Calu3 (cell line): ENCODE measurements around the gene KBTBD12. TPM values are rescaled to one million over a fixed set of nuclear protein-coding genes. Genes with fewer than 3 reads are reported as not detected.
"Not testable (repeated sequence)": the region's sequence is repeated elsewhere in the genome, so short reads cannot be mapped to it uniquely, and the experiment has no call there.

Experiments used
- BruUV-seq: library from RNA; stranded (reverse); fragments of 400-500 nt; replicated peaks from 2 replicates; lab custom pipeline; 2021; lab: Mats Ljungman, UMichigan
- CTCF ChIA-PET: fragments of 300-600 bp; sonication (Branson Sonifier 250); formaldehyde crosslinking; loops from one replicate; lab custom pipeline; 2022; ENCODE audit warnings: antibody characterized with exemption; lab: Charles Lee
- DNase-seq: peaks from one replicate; pipeline ENCODE4 v3.0.0; 2022
- H3K27ac Mint-ChIP-seq: one replicate; pipeline ENCODE4 v1.8.0; 2022; ENCODE audit warnings: mixed read lengths; ENCODE audit not compliant: unreplicated experiment
- H3K27me3 Mint-ChIP-seq: one replicate; pipeline ENCODE4 v1.8.0; 2022; ENCODE audit warnings: mixed read lengths; ENCODE audit not compliant: unreplicated experiment
- H3K36me3 Mint-ChIP-seq: one replicate; pipeline ENCODE4 v1.8.0; 2022; ENCODE audit warnings: mild to moderate bottlenecking, moderate library complexity, mixed read lengths; ENCODE audit not compliant: insufficient read depth, unreplicated experiment
- H3K4me1 Mint-ChIP-seq: one replicate; pipeline ENCODE4 v1.8.0; 2022; ENCODE audit warnings: mild to moderate bottlenecking, low read depth, mixed read lengths; ENCODE audit not compliant: unreplicated experiment
- H3K4me3 Mint-ChIP-seq: one replicate; pipeline ENCODE4 v1.8.0; 2022; ENCODE audit warnings: mild to moderate bottlenecking, low read depth, moderate library complexity, mixed read lengths; ENCODE audit not compliant: unreplicated experiment
- H3K9me3 Mint-ChIP-seq: one replicate; pipeline ENCODE4 v1.8.0; 2022; ENCODE audit warnings: low read depth, mixed read lengths; ENCODE audit not compliant: unreplicated experiment
- intact Hi-C: fragments of 100-400 bp; cut with micrococcal nuclease; formaldehyde crosslinking; loops from one replicate; pipeline ENCODE4 v1.10.0; 2022; ENCODE audit not compliant: unreplicated experiment
- total RNA-seq: library from RNA; stranded (reverse); gene quantifications from 2 replicates; pipeline ENCODE4 v1.2.3, GENCODE V29; 2022
- TF ChIP-seq, protein P1 (sequence below): fragments of 200-600 bp; IDR thresholded peaks from one replicate; pipeline ENCODE4 v1.8.0; 2022; ENCODE audit warnings: antibody characterized with exemption; ENCODE audit not compliant: unreplicated experiment

The KBTBD12 gene
- total RNA-seq, 1 experiment from 2014 or later = 0.07 TPM

DNA sequence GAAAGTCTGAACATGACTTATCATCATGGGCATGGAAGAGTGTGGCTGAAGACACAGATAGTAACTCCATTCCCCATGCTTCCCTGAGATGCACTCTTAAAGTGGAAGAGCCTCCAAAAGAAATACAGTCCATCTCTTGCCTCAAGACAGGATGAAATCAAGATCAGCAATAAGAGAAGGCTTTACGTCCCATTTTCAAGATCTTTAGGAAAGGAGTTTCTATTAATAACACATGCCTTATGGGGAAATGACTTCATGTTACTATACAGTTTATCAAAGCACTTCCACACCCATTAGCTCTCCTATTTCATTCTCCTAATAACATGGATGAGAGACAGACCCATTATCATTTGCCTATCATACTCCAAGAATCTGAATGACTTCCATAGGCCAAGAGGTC is 6.1 kb upstream of the KBTBD12 start:
- peaks cover 2% of the 10 kb centered on the region for H3K9me3 Mint-ChIP-seq
- no peaks in the 10 kb centered on the region for H3K36me3 Mint-ChIP-seq
- no peak overlapping the region for H3K27ac Mint-ChIP-seq
- no peak for DNase-seq
- no peak overlapping the region for H3K4me3 Mint-ChIP-seq
- BruUV-seq = no TSS peak
- CTCF ChIA-PET = no interaction called here
- intact Hi-C loops = no loop called here
- TF ChIP-seq, protein P1, sequence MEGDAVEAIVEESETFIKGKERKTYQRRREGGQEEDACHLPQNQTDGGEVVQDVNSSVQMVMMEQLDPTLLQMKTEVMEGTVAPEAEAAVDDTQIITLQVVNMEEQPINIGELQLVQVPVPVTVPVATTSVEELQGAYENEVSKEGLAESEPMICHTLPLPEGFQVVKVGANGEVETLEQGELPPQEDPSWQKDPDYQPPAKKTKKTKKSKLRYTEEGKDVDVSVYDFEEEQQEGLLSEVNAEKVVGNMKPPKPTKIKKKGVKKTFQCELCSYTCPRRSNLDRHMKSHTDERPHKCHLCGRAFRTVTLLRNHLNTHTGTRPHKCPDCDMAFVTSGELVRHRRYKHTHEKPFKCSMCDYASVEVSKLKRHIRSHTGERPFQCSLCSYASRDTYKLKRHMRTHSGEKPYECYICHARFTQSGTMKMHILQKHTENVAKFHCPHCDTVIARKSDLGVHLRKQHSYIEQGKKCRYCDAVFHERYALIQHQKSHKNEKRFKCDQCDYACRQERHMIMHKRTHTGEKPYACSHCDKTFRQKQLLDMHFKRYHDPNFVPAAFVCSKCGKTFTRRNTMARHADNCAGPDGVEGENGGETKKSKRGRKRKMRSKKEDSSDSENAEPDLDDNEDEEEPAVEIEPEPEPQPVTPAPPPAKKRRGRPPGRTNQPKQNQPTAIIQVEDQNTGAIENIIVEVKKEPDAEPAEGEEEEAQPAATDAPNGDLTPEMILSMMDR = no peak
- H3K27me3 Mint-ChIP-seq = peaks cover 29% of the 10 kb centered on the region
- peaks cover 7% of the 10 kb centered on the region for H3K4me1 Mint-ChIP-seq

DNA sequence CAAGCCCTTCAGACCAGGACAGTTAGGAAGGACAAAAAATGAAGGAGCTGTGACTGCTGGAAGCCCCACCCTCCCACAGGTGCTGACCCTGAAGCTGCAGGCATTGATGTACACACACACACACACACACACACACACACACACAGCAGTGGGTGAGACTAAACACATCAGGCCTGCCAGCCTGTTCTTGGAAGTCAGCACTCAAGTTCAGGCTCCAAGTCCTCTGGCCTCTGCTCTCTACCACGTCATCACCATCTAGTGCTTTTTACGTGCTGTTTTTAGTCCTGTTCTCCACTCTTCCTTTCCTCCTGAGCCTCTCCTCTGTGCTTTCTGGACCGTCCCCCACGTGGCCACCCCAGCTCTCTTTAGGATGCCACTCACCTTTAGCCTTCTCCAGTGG is 5.4 kb upstream of the KBTBD12 start:
- H3K27me3 Mint-ChIP-seq = peaks cover 22% of the 10 kb centered on the region
- TF ChIP-seq, protein P1 = no peak
- no peaks in the 10 kb centered on the region for H3K36me3 Mint-ChIP-seq
- no peak overlapping the region for H3K4me3 Mint-ChIP-seq
- CTCF ChIA-PET = no interaction called here
- intact Hi-C loops = no loop called here
- H3K27ac Mint-ChIP-seq = no peak overlapping the region
- BruUV-seq = no TSS peak
- peaks cover 7% of the 10 kb centered on the region for H3K4me1 Mint-ChIP-seq
- no peak for DNase-seq
- H3K9me3 Mint-ChIP-seq = no peaks in the 10 kb centered on the region

DNA sequence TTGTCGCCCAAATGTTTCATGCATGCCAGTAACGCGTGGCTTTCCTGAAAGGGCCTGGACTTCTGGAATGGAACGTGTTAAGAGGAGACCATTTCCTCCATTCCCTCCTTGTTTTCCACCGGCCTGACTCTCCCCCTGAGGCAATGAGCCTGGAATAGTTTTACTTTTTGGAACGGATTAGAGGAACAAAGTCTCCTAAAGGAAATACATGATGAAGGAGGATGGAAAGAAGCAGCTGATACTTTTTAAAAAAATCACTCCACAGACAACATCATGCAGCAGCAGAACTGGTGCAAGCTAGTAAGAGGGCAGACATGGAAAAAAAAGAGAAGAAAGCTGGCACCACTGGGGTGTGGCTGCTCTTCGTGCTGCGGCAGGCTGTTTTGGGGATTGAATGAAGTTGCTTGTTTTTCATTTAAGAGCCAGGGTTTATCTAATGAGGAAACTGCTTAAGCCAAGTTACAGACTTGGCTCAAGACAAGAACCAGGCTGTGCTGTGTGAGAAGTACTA is 3.6 kb upstream of the KBTBD12 start:
- Mint-ChIP-seq H3K4me3 (no peak overlapping the region), H3K27me3 (peaks cover 34% of the 10 kb centered on the region), H3K9me3 (no peaks in the 10 kb centered on the region), H3K36me3 (no peaks in the 10 kb centered on the region), H3K4me1 (no peaks in the 10 kb centered on the region), H3K27ac (no peak overlapping the region)
- TF ChIP-seq, protein P1 = no peak
- no peak for DNase-seq
- no TSS peak for BruUV-seq
- CTCF ChIA-PET = interaction anchor here (0.8 kb wide), 1 partner anchor 120 kb away, joined by 4 read pairs; no protein-coding TSS in a partner anchor
- intact Hi-C loops = no loop called here

DNA sequence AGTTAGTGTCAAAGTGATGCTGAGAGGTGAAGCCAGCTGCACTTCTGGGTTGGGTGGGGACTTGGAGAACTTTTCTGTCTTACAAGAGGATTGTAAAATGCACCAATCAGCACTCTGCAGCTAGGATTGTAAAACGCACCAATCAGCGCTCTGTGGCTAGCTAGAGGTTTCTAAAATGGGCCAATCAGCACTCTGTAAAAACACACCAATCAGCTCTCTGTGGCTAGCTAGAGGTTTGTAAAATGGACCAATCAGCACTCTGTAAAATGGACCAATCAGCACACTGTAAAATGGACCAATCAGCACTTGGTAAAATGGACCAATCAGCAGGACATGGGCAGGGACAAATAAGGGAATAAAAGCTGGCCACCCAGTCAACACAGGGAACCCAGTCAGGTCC is 1.2 kb upstream of the KBTBD12 start:
- BruUV-seq, H3K27ac Mint-ChIP-seq, H3K9me3 Mint-ChIP-seq, H3K36me3 Mint-ChIP-seq, H3K4me1 Mint-ChIP-seq, H3K4me3 Mint-ChIP-seq, intact Hi-C loops, DNase-seq: not testable (repeated sequence)
- CTCF ChIA-PET = interaction anchor here (1.3 kb wide), 1 partner anchor 9 kb away, joined by 5 read pairs; no protein-coding TSS in a partner anchor
- H3K27me3 Mint-ChIP-seq = peaks cover 44% of the 10 kb centered on the region

DNA sequence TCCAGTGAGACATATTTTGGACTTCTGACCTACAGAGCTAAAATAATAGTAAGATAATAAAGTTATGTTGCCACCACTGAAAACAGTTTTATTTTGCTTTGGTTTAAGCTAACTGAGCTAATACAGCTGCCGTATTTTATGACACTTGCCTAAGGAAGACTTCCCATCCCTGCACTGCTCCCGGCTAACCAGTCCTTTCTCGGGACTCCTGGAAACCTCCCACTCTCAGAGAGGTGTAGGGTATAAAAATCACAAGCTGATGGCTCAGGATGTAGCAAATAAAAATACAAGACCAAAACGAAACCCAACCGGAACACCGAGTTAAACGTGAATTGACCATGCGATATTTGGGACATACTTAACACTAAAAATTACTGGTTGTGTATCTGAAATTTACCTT is 448 bp upstream of the KBTBD12 start:
- no peak for DNase-seq
- no peaks in the 10 kb centered on the region for H3K9me3 Mint-ChIP-seq
- H3K27ac Mint-ChIP-seq = no peak overlapping the region
- H3K27me3 Mint-ChIP-seq = peaks cover 44% of the 10 kb centered on the region
- H3K4me1 Mint-ChIP-seq = no peaks in the 10 kb centered on the region
- CTCF ChIA-PET = interaction anchor here (1.3 kb wide), 1 partner anchor 8 kb away, joined by 5 read pairs; no protein-coding TSS in a partner anchor
- TF ChIP-seq, protein P1 = no peak
- intact Hi-C loops = no loop called here
- H3K4me3 Mint-ChIP-seq = peak overlapping the region; percentile 46
- no peaks in the 10 kb centered on the region for H3K36me3 Mint-ChIP-seq
- no TSS peak for BruUV-seq
